ENCODE measurements around the gene C3orf18. TPM values are rescaled to one million over a fixed set of nuclear protein-coding genes. Genes with fewer than 3 reads are reported as not detected.

C3orf18 gene
- total and polyA plus RNA-seq, 11 donors, result 25.4 to 56.8 (median 35.8) TPM

DNA sequence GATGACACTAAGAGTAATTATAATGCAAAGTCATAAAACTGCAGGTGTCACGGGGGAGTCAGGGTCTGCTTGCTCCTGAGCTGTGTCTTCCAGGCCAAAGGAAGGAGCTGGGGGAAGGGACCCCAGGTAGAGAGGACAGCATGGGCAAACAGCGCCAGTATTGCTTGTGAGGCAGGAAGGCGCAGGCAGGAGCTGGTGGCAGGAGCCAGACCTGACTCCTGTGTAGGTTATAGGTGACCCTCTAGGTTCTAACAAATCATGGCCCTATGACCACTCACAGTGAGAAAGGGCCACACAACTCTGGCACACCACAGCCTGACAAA, 42.2 kb upstream of the C3orf18 start:
- intact Hi-C loops (cut with DNase I), result loop anchor here in 6 of 10 donors (5.0 to 10.0 kb wide), 10 partner anchors 92 to 1075 kb away; partner anchors contain the start of genes ZMYND10 (in 2 of the 6), CYB561D2 (in 1 of the 6), NPRL2 (in 1 of the 6) and TMEM115 (in 1 of the 6)
- peaks cover 5 to 88% (median 77%) of the 10 kb centered on the region in 12 donors for H3K4me1 ChIP-seq
- DNase-seq, result no peak
- H3K27ac ChIP-seq, result peak overlapping the region in 8 of 12 donors; percentile 82 to 100 (median 98)
- no peak for ATAC-seq
- H3K36me3 ChIP-seq, result peaks cover 0 to 53% (median 25%) of the 10 kb centered on the region in 9 donors
- H3K4me3 ChIP-seq, result peak overlapping the region in 10 of 12 donors; percentile 61 to 95 (median 82)
- no peaks in the 10 kb centered on the region for H3K27me3 ChIP-seq
- TF ChIP-seq POLR2A (IDR thresholded peaks at IDR 0.05), result no peak
- TF ChIP-seq, protein P1, sequence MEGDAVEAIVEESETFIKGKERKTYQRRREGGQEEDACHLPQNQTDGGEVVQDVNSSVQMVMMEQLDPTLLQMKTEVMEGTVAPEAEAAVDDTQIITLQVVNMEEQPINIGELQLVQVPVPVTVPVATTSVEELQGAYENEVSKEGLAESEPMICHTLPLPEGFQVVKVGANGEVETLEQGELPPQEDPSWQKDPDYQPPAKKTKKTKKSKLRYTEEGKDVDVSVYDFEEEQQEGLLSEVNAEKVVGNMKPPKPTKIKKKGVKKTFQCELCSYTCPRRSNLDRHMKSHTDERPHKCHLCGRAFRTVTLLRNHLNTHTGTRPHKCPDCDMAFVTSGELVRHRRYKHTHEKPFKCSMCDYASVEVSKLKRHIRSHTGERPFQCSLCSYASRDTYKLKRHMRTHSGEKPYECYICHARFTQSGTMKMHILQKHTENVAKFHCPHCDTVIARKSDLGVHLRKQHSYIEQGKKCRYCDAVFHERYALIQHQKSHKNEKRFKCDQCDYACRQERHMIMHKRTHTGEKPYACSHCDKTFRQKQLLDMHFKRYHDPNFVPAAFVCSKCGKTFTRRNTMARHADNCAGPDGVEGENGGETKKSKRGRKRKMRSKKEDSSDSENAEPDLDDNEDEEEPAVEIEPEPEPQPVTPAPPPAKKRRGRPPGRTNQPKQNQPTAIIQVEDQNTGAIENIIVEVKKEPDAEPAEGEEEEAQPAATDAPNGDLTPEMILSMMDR (IDR thresholded peaks at IDR 0.05), result no peak
- WGBS, 4 donors, result 78 to 100% (median 90%) methylated on average over 3 of the region's 3 CpGs
- no peaks in the 10 kb centered on the region for H3K9me3 ChIP-seq

DNA sequence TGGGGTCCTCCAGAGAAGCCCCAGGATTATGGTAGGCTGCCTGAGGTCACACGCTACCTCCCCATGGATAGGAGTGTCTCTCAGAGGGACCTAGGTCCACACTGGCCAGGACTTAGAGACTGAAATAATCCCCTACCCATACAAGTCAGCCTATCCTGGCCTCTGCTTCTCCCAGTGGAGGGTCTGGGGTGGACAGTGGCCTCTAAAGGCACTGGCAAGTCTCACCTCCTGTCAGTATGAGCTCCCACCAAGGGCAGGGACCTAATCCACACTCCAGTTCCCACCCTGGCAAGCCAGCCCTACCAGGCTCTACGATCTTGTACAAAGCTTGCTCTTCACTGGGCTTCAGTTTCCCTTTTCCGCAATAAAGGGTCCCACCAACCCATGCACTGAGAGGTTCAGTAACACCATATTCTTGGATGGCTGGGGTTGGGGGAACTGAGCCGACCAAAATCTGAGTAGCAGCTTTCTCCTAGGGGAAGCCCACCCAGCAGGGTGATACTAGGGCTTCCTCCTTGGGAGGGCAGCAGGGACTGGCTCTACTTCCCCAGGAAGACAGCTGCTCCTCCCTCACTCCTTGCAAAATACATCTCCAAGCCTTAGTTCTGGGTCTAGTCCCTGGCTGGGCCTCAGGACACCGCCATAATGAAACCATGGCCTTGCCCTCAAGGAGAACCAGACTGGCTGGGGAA, 41.7 kb upstream of the C3orf18 start:
- ATAC-seq, result no peak
- WGBS, 4 donors, result 76 to 82% (median 79%) methylated on average over 5 of the region's 5 CpGs
- TF ChIP-seq, protein P1 (IDR thresholded peaks at IDR 0.05), result no peak
- no peak for TF ChIP-seq POLR2A (IDR thresholded peaks at IDR 0.05)
- peak overlapping the region in 9 of 12 donors; percentile 63 to 95 (median 82) for H3K4me3 ChIP-seq
- peak overlapping the region in 8 of 12 donors; percentile 82 to 100 (median 98) for H3K27ac ChIP-seq
- H3K4me1 ChIP-seq, result peaks cover 5 to 93% (median 81%) of the 10 kb centered on the region in 12 donors
- DNase-seq, result no peak
- peaks cover 0 to 58% (median 25%) of the 10 kb centered on the region in 9 donors for H3K36me3 ChIP-seq
- H3K27me3 ChIP-seq, result no peaks in the 10 kb centered on the region
- intact Hi-C loops (cut with DNase I), result no loop called here
- H3K9me3 ChIP-seq, result no peaks in the 10 kb centered on the region

DNA sequence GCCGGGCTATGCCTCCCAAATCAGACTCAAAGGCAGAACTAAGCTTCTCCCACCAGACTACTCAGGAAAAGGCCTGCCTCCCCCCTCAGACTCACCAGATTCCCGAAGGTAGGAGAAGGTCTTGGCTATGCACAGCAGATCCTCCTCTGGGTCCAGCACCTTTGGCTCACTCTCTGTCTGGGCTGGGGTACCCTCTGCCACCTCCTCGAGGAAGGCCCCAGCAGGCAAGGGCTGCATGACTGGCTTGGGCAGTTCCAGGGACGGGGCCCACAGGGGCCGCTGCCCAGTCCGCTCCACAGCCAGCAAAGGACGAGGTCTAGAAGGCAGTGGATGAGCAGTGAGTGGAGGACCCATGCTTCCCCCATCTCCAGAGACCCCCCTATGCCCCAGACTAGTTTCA, 40.7 kb upstream of the C3orf18 start:
- H3K27ac ChIP-seq, result peak overlapping the region in 8 of 12 donors; percentile 6 to 100 (median 98)
- intact Hi-C loops (cut with DNase I), result no loop called here
- no peaks in the 10 kb centered on the region for H3K9me3 ChIP-seq
- ATAC-seq (no peak), DNase-seq (no peak)
- peaks cover 9 to 95% (median 82%) of the 10 kb centered on the region in 12 donors for H3K4me1 ChIP-seq
- H3K36me3 ChIP-seq, result peaks cover 0 to 63% (median 28%) of the 10 kb centered on the region in 9 donors
- WGBS, 4 donors, result 57 to 85% (median 82%) methylated on average over 3 to 7 of the region's 7 CpGs
- TF ChIP-seq, protein P1 (IDR thresholded peaks at IDR 0.05), result no peak
- TF ChIP-seq POLR2A (IDR thresholded peaks at IDR 0.05), result no peak
- H3K4me3 ChIP-seq, result peak overlapping the region in 3 of 12 donors; percentile 11 to 90 (median 87)
- H3K27me3 ChIP-seq, result no peaks in the 10 kb centered on the region

DNA sequence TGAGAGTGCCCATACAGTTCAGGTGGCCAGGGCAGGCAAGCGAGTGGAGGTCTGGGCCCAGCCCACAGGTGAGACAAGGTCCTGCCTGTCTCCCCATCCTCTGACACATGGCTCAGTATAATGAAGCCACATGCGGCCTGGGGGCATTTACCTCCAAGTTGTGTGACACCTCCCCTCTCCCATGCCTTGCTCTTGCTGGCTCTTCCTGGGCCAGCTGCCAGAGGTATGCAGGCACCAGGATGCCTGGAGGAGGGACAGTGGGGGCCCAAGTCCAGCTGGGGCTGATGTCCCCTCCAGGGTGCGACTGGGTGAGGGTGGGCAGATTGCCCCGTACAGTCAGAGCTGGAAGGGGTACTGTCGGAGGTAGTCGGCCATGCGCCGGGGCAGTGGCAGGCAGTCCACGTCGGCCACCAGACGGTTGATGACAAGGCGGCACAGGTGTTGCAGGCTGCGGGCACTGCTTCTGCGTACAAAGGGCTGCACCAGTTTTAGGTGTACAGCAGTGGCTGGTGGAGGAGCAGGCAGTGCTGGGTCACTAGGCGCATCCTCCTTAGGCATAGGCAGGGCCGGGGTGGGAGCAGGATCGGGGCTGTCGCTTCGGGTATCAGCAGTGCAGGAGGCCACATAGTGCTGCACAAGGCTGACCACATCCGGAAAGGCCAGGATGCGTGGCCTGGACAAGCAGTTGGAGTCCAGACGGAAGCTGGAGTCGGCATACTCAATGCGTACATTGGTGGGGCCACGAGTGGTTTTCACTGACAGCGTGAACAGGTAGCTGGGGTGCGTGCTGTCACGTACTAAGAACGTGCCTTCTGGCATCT, 39.9 kb upstream of the C3orf18 start:
- peak overlapping the region in 8 of 12 donors; percentile 97 to 100 (median 99) for H3K27ac ChIP-seq
- H3K4me1 ChIP-seq, result peaks cover 11 to 95% (median 82%) of the 10 kb centered on the region in 12 donors
- intact Hi-C loops (cut with DNase I), result no loop called here
- TF ChIP-seq, protein P1 (IDR thresholded peaks at IDR 0.05), result no peak
- TF ChIP-seq POLR2A (IDR thresholded peaks at IDR 0.05), result no peak
- WGBS, 4 donors, result 71 to 91% (median 77%) methylated on average over 19 to 29 of the region's 29 CpGs
- DNase-seq (peak in 1 of 5 donors; percentile 20), ATAC-seq (no peak)
- H3K36me3 ChIP-seq, result peaks cover 0 to 63% (median 28%) of the 10 kb centered on the region in 9 donors
- peak overlapping the region in 3 of 12 donors; percentile 6 to 90 (median 11) for H3K4me3 ChIP-seq
- H3K27me3 ChIP-seq, result no peaks in the 10 kb centered on the region
- no peaks in the 10 kb centered on the region for H3K9me3 ChIP-seq

Data from heart left ventricle (tissue), 16 donors.